Mesothelial cell of epicardium (in vitro differentiated cells): ENCODE results near the gene MARS1. TPM values are rescaled to one million over a fixed set of nuclear protein-coding genes. Genes with fewer than 3 reads are reported as not detected.

Source experiments
- DNase-seq, 2 experiments: peaks; one replicate each; pipeline ENCODE4 v3.0.0; 2021; ENCODE audit warnings: low spot score in 2 of 2; ENCODE audit not compliant: unreplicated experiment in 2 of 2
- H3K27ac Mint-ChIP-seq: 2 replicates; pipeline ENCODE4 v1.8.0; 2021; ENCODE audit warnings: mixed read lengths
- H3K27me3 Mint-ChIP-seq: 2 replicates; pipeline ENCODE4 v1.8.0; 2021; ENCODE audit warnings: low read depth, mixed read lengths
- H3K36me3 Mint-ChIP-seq: 2 replicates; pipeline ENCODE4 v1.8.0; 2021; ENCODE audit warnings: mixed read lengths
- H3K4me1 Mint-ChIP-seq: 2 replicates; pipeline ENCODE4 v1.8.0; 2021; ENCODE audit warnings: mixed read lengths
- H3K4me3 Mint-ChIP-seq: 2 replicates; pipeline ENCODE4 v1.8.0; 2021; ENCODE audit warnings: mild to moderate bottlenecking, moderate library complexity, mixed read lengths
- H3K9me3 Mint-ChIP-seq: 2 replicates; pipeline ENCODE4 v1.8.0; 2021; ENCODE audit warnings: mixed read lengths
- total RNA-seq: library from RNA; stranded (reverse); gene quantifications from 3 replicates; pipeline ENCODE4 v1.2.1, GENCODE V29; 2021
- TF ChIP-seq, protein P1 (sequence below): fragments of 200-600 bp; sonication (generic); IDR thresholded peaks from one replicate; pipeline ENCODE4 v1.5.0; 2021; ENCODE audit warnings: antibody characterized with exemption; ENCODE audit not compliant: unreplicated experiment

MARS1 gene
- total RNA-seq, 1 donor from 2014 or later: 177 TPM

GRCh38 chr12:57548013-57548315 is 60.1 kb downstream of the MARS1 start:
- TF ChIP-seq, protein P1, sequence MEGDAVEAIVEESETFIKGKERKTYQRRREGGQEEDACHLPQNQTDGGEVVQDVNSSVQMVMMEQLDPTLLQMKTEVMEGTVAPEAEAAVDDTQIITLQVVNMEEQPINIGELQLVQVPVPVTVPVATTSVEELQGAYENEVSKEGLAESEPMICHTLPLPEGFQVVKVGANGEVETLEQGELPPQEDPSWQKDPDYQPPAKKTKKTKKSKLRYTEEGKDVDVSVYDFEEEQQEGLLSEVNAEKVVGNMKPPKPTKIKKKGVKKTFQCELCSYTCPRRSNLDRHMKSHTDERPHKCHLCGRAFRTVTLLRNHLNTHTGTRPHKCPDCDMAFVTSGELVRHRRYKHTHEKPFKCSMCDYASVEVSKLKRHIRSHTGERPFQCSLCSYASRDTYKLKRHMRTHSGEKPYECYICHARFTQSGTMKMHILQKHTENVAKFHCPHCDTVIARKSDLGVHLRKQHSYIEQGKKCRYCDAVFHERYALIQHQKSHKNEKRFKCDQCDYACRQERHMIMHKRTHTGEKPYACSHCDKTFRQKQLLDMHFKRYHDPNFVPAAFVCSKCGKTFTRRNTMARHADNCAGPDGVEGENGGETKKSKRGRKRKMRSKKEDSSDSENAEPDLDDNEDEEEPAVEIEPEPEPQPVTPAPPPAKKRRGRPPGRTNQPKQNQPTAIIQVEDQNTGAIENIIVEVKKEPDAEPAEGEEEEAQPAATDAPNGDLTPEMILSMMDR: no peak
- H3K27ac Mint-ChIP-seq: no peak overlapping the region
- H3K36me3 Mint-ChIP-seq: peaks cover 4% of the 10 kb centered on the region
- H3K27me3 Mint-ChIP-seq: peaks cover 59% of the 10 kb centered on the region
- H3K9me3 Mint-ChIP-seq: no peaks in the 10 kb centered on the region
- no peak overlapping the region for H3K4me3 Mint-ChIP-seq
- H3K4me1 Mint-ChIP-seq: peaks cover 16% of the 10 kb centered on the region
- DNase-seq: no peak

DNA sequence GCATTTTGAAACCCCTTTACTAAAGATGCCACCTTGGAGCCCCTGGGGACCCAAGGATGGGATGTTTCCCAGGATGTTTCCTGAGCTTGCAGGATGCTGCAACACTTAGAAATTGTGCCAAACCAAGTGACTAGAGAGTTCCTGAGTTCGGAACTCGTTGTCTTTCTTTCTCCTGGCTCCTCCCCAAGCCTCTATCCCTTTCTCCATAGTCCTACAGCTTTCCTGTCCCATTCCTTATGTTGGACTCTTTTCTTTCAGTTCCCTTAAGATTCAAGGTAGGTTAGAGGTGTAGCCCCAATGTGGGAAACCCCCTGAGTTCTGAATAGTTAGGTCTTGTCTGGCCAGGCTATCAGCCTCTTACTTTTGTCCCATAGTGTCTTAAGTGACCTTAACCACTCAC is 60.6 kb downstream of the MARS1 start:
- DNase-seq: no peak
- Mint-ChIP-seq H3K4me3 (no peak overlapping the region), H3K9me3 (no peaks in the 10 kb centered on the region), H3K27me3 (peaks cover 64% of the 10 kb centered on the region), H3K27ac (no peak overlapping the region), H3K4me1 (peaks cover 16% of the 10 kb centered on the region), H3K36me3 (peaks cover 2% of the 10 kb centered on the region)
- TF ChIP-seq, protein P1: no peak

GRCh38 chr12:57549203-57549908 is 61.5 kb downstream of the MARS1 start:
- peaks cover 73% of the 10 kb centered on the region for H3K27me3 Mint-ChIP-seq
- H3K4me1 Mint-ChIP-seq: peaks cover 21% of the 10 kb centered on the region
- TF ChIP-seq, protein P1: no peak
- peaks cover 2% of the 10 kb centered on the region for H3K36me3 Mint-ChIP-seq
- no peak overlapping the region for H3K27ac Mint-ChIP-seq
- DNase-seq: no peak
- no peaks in the 10 kb centered on the region for H3K9me3 Mint-ChIP-seq
- H3K4me3 Mint-ChIP-seq: peak overlapping the region; percentile 39

DNA sequence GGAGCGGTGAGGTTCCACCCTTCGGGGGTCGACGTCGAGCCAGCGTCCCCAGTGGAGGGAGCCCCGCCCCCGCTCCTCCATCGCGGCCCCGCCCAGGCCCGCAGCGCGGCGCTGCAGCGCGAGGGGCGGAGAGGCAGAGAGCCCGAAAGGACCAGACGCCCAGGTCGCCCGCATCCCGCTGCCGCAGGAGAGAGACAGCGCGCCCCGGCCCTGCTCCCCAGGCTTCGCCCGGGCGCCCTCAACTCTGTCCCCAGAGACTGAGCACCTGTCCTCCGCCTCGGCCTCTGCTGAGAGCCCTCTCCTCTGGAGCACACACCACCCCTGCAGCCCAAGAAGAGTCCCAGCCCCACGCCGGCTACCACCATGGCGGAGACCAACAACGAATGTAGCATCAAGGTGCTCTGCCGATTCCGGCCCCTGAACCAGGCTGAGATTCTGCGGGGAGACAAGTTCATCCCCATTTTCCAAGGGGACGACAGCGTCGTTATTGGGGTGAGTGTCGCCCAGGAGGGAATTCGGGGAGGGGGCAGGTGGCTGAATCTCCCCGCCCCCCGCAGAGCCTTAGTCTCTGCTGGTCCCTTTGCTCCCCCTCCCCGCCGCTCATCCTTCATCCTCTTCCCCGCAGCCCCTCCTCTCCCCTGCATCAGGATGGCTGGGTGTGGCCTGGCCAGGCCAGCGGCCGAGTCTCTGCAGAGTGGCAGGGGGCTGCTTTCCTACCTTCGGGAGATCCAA is 62.2 kb downstream of the MARS1 start, which contains the start of gene KIF5A:
KIF5A (plus strand) TSS at position 136 of the 732 bp plus-strand sequence; CDS start at position 364, 228 bp downstream.
- Mint-ChIP-seq H3K27me3 (peaks cover 79% of the 10 kb centered on the region), H3K36me3 (no peaks in the 10 kb centered on the region), H3K9me3 (no peaks in the 10 kb centered on the region), H3K4me1 (peaks cover 16% of the 10 kb centered on the region), H3K4me3 (peak within 1 kb of the TSS; percentile 58), H3K27ac (no peak within 1 kb of the TSS)
- TF ChIP-seq, protein P1: no peak
- peak in 1 of 2 experiments; percentile 42 for DNase-seq

GRCh38 chr12:57550641-57551549 is 63.0 kb downstream of the MARS1 start:
- TF ChIP-seq, protein P1: no peak
- Mint-ChIP-seq H3K27ac (no peak overlapping the region), H3K4me3 (peak overlapping the region; percentile 31), H3K4me1 (peaks cover 9% of the 10 kb centered on the region), H3K9me3 (no peaks in the 10 kb centered on the region), H3K27me3 (peaks cover 80% of the 10 kb centered on the region), H3K36me3 (no peaks in the 10 kb centered on the region)
- no peak for DNase-seq
